SK-N-SH (cell line): ENCODE results near the gene TM9SF4. TPM values are rescaled to one million over a fixed set of nuclear protein-coding genes. Genes with fewer than 3 reads are reported as not detected.

Experiments
- CTCF ChIA-PET: fragments of 300-600, 350-600 bp; formaldehyde crosslinking; extraction: SDS; loops from one replicate; lab custom pipeline; 2021; lab: Yijun Ruan, JAX
- POLR2A ChIA-PET: fragments of 350-600 bp; sonication (Branson Sonifier 250); formaldehyde crosslinking; extraction: SDS; loops from one replicate; lab custom pipeline; 2020; ENCODE audit warnings: antibody characterized with exemption, inconsistent platforms; lab: Yijun Ruan, JAX
- DNase-seq: peaks from one replicate; pipeline ENCODE4 v3.0.0; 2012
- H2AFZ ChIP-seq: fragments of 200-600 bp; sonication (generic); 2 replicates; pipeline ENCODE4 v1.8.1; 2016; ENCODE audit warnings: antibody characterized with exemption, mild to moderate bottlenecking, low read depth
- H3F3A ChIP-seq: fragments of 200-600 bp; sonication (generic); replicated peaks from 2 replicates; pipeline ENCODE3; 2016; ENCODE audit warnings: antibody characterized with exemption, mild to moderate bottlenecking; ENCODE audit not compliant: insufficient read depth
- H3K27ac ChIP-seq, 2 experiments: fragments of 200-500 bp in 1 of 2; fragments of 200-600 bp in 1 of 2; sonication (Bioruptor generic) in 1 of 2; sonication (generic), shearing (Covaris generic) in 1 of 2; 2 replicates each; pipeline versions ENCODE4 v1.5.1 to v1.6.1; 2014 to 2016; ENCODE audit warnings: low read depth in 2 of 2, inconsistent platforms in 1 of 2, low read length in 1 of 2, mild to moderate bottlenecking in 1 of 2, mixed read lengths in 1 of 2
- H3K27me3 ChIP-seq: fragments of 200-600 bp; sonication (generic), shearing (Covaris generic); 2 replicates; pipeline ENCODE4 v1.6.1; 2016; ENCODE audit warnings: mixed run types; ENCODE audit not compliant: insufficient read depth
- H3K36me3 ChIP-seq, 2 experiments: fragments of 200-500 bp in 1 of 2; fragments of 200-600 bp in 1 of 2; sonication (Bioruptor generic) in 1 of 2; sonication (generic) in 1 of 2; replicated peaks in 1 of 2; 2 replicates each; pipeline versions ENCODE3 to v1.5.1; 2014 to 2016; ENCODE audit warnings: low read length in 1 of 2, mild to moderate bottlenecking in 1 of 2; ENCODE audit not compliant: insufficient read depth in 2 of 2, control insufficient read depth in 1 of 2
- H3K4me1 ChIP-seq, 2 experiments: fragments of 200-500 bp in 1 of 2; fragments of 200-600 bp in 1 of 2; sonication (Bioruptor generic) in 1 of 2; sonication (generic), shearing (Covaris generic) in 1 of 2; 2 replicates each; pipeline versions ENCODE4 v1.5.1 to v1.6.1; 2014 to 2016; ENCODE audit warnings: low read depth in 1 of 2, low read length in 1 of 2, mixed run types in 1 of 2; ENCODE audit not compliant: insufficient read depth in 2 of 2, control insufficient read depth in 1 of 2
- H3K4me2 ChIP-seq: fragments of 200-600 bp; sonication (generic), shearing (Covaris generic); 2 replicates; pipeline ENCODE4 v1.6.1; 2017; ENCODE audit warnings: mixed run types
- H3K4me3 ChIP-seq, 2 experiments: fragments of 200-500 bp in 1 of 2; fragments of 200-600 bp in 1 of 2; sonication (Bioruptor generic) in 1 of 2; sonication (generic), shearing (Covaris generic) in 1 of 2; 2 replicates each; pipeline versions ENCODE4 v1.5.1 to v1.8.1; 2014 to 2016; ENCODE audit warnings: low read depth in 2 of 2, inconsistent platforms in 1 of 2, low read length in 1 of 2, mild to moderate bottlenecking in 1 of 2, mixed read lengths in 1 of 2, moderate library complexity in 1 of 2
- H3K79me2 ChIP-seq: fragments of 200-600 bp; sonication (generic); 2 replicates; pipeline ENCODE4 v1.8.1; 2017; ENCODE audit warnings: mild to moderate bottlenecking; ENCODE audit not compliant: insufficient read depth
- H3K9ac ChIP-seq: fragments of 200-600 bp; sonication (generic); 2 replicates; pipeline ENCODE4 v1.6.1; 2017; ENCODE audit warnings: mixed run types
- H3K9me2 ChIP-seq: fragments of 200-600 bp; sonication (generic); 2 replicates; pipeline ENCODE4 v1.6.1; 2017; ENCODE audit warnings: mixed run types
- H3K9me3 ChIP-seq: fragments of 200-600 bp; sonication (generic); 2 replicates; pipeline ENCODE4 v1.6.1; 2017; ENCODE audit warnings: mixed run types, mild to moderate bottlenecking, moderate library complexity
- H4K20me1 ChIP-seq: fragments of 200-600 bp; sonication (generic); 2 replicates; pipeline ENCODE4 v1.6.1; 2017; ENCODE audit warnings: mild to moderate bottlenecking, mixed run types; ENCODE audit not compliant: insufficient read depth
- ELF1 ChIP-seq: IDR thresholded peaks from 2 replicates; pipeline ENCODE4 v1.4.0; 2012
- FOSL2 ChIP-seq: IDR thresholded peaks from 2 replicates; pipeline ENCODE4 v1.4.0; 2012; ENCODE audit warnings: low read depth, mild to moderate bottlenecking, moderate library complexity, borderline replicate concordance
- MEF2A ChIP-seq: IDR thresholded peaks from 2 replicates; pipeline ENCODE4 v1.4.0; 2012; ENCODE audit warnings: low read depth, borderline replicate concordance
- NFIC ChIP-seq: IDR thresholded peaks from 2 replicates; pipeline ENCODE4 v1.4.0; 2012; ENCODE audit warnings: borderline replicate concordance
- RCOR1 ChIP-seq: fragments of 150-350 bp; IDR thresholded peaks from 2 replicates; pipeline ENCODE4 v1.6.1; 2017; ENCODE audit warnings: antibody characterized with exemption, low read length
- TAF1 ChIP-seq: IDR thresholded peaks from 2 replicates; pipeline ENCODE4 v1.6.1; 2012; ENCODE audit warnings: low read depth, mild to moderate bottlenecking, low read length, moderate library complexity, borderline replicate concordance
- TCF12 ChIP-seq: IDR thresholded peaks from 2 replicates; pipeline ENCODE4 v1.4.0; 2012
- USF1 ChIP-seq: IDR thresholded peaks from 2 replicates; pipeline ENCODE4 v1.4.0; 2012; ENCODE audit warnings: low read depth, borderline replicate concordance
- YY1 ChIP-seq: IDR thresholded peaks from 2 replicates; pipeline ENCODE4 v1.4.0; 2012; ENCODE audit warnings: low read depth, mild to moderate bottlenecking
- WGBS: methylation state at CpG from one replicate; pipeline ENCODE4 v1.1.6; 2017; ENCODE audit warnings: low lambda C conversion rate; 5-methylcytosine and 5-hydroxymethylcytosine counted together
- polyA plus RNA-seq, 3 experiments: library from polyadenylated mRNA; depleted of rRNA; stranded (reverse); fragments of >200 nt; gene quantifications; 2 replicates each; pipeline ENCODE4 v1.2.3, GENCODE V29; 2012
- TF ChIP-seq, protein P1 (sequence below): fragments of 200-600 bp; sonication (generic); IDR thresholded peaks from 2 replicates; pipeline ENCODE4 v1.6.1; 2017; ENCODE audit warnings: antibody characterized with exemption, mild to moderate bottlenecking, moderate library complexity

TM9SF4 gene
- polyA plus RNA-seq, 1 of the 3 experiments (the other 2 are of a cell fraction) = 61.0 TPM

DNA sequence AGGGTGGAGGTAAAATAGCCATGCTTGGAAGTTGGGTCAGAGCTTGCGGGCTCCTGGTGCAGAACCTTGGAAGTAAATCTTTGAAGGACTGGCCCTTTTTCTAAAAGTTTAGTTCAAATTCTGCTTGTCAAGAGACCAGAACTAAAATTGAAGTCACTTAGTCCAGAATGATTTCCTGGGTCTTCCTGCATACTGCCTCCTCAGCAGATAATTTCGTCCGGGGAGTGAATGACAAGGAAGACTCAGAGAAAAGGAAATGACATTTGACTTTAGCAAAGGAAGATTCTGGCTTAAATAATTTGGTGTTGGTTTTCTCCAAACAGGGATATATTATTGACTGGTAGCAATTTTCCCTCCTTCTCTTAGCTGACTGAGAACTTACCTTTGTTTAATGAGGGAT, 1.2 kb downstream of the TM9SF4 start (continued):
- TF ChIP-seq MEF2A = no peak
- TF ChIP-seq ELF1 = no peak
- TF ChIP-seq YY1 = no peak

DNA sequence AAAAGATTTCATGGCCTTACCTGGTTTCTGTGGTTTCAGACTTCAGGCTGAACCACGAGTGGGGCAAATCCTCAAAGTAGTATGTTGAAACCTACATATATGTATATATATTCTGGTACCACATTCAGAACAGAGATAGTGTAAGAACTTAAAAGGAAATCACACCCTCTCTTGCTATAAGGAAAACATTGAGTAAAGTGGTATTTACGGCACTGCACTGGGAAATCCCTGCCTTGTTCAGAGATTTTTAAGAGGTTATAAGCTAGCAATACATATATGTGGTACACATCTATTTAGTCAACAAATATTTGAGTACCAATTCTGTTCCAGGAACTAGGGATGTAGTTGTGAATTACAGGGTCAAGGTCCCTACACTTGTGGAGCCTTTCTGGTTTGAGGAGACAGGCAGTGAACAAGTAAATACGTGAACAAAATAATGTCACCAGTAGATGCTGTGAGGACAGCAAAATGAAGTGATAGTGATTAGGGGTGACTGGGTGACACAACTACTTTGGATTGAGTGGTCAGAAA, 1.7 kb downstream of the TM9SF4 start:
- Histone ChIP-seq H3F3A (no peaks in the 10 kb centered on the region), H2AFZ (no peak overlapping the region), H3K4me1 (peaks cover 5 to 22% of the 10 kb centered on the region in 2 experiments; a peak in 3 of 4 replicates), H4K20me1 (peaks cover 46% of the 10 kb centered on the region), H3K79me2 (peaks cover 66% of the 10 kb centered on the region), H3K27ac (no peak overlapping the region), H3K9ac (no peak overlapping the region), H3K4me3 (no peak overlapping the region; a peak in 1 of 4 replicates), H3K36me3 (peaks cover 0 to 3% of the 10 kb centered on the region in 2 experiments), H3K27me3 (no peaks in the 10 kb centered on the region), H3K9me3 (no peaks in the 10 kb centered on the region), H3K9me2 (no peaks in the 10 kb centered on the region), H3K4me2 (peak overlapping the region; percentile 91)
- no peak for DNase-seq
- 91% methylated on average over 3 of the region's 3 CpGs for WGBS
- ChIA-PET POLR2A (interaction anchor here (0.6 kb wide), 1 partner anchor 49 kb away, joined by 3 read pairs; no protein-coding TSS in a partner anchor), CTCF (interaction anchor here (1.5 kb wide), 1 partner anchor 19 kb away, joined by 3 read pairs; no protein-coding TSS in a partner anchor)
- TF ChIP-seq RCOR1 (no peak), TAF1 (no peak), NFIC (no peak)

DNA sequence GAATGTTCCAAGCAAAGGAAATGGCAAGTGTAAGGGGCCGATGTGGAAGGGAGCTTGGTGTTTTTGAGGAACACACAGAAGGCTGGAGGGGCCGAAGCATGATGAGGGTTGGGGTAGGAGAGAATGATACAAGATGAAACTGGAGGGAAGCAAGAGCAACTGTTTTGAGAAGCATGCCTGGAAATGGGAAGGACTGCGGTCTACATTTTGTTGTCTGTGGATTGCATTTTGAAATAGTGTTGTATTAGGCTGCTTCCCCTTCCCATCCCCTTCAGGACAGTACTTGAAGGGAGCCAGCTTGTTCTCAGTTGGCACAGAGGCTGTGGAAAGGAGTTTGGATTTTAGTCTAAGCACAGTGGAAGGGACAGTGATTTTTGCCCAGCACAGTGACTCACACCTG, 2.2 kb downstream of the TM9SF4 start:
- peaks cover 51% of the 10 kb centered on the region for H4K20me1 ChIP-seq
- H3K9ac ChIP-seq = no peak overlapping the region
- no peak overlapping the region for H3K27ac ChIP-seq
- TF ChIP-seq FOSL2 (no peak), RCOR1 (no peak), TCF12 (no peak), USF1 (no peak)
- TF ChIP-seq, protein P1, sequence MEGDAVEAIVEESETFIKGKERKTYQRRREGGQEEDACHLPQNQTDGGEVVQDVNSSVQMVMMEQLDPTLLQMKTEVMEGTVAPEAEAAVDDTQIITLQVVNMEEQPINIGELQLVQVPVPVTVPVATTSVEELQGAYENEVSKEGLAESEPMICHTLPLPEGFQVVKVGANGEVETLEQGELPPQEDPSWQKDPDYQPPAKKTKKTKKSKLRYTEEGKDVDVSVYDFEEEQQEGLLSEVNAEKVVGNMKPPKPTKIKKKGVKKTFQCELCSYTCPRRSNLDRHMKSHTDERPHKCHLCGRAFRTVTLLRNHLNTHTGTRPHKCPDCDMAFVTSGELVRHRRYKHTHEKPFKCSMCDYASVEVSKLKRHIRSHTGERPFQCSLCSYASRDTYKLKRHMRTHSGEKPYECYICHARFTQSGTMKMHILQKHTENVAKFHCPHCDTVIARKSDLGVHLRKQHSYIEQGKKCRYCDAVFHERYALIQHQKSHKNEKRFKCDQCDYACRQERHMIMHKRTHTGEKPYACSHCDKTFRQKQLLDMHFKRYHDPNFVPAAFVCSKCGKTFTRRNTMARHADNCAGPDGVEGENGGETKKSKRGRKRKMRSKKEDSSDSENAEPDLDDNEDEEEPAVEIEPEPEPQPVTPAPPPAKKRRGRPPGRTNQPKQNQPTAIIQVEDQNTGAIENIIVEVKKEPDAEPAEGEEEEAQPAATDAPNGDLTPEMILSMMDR = no peak
- TF ChIP-seq, all 33 proteins: peak for 0
- Histone ChIP-seq H3K4me1 (peaks cover 5 to 24% of the 10 kb centered on the region in 2 experiments; a peak in 3 of 4 replicates), H2AFZ (no peak overlapping the region), H3K4me2 (no peak overlapping the region), H3K79me2 (peaks cover 72% of the 10 kb centered on the region), H3K9me3 (no peaks in the 10 kb centered on the region), H3F3A (no peaks in the 10 kb centered on the region), H3K9me2 (no peaks in the 10 kb centered on the region), H3K4me3 (no peak overlapping the region), H3K27me3 (no peaks in the 10 kb centered on the region), H3K36me3 (peaks cover 0 to 3% of the 10 kb centered on the region in 2 experiments)
- ChIA-PET CTCF (interaction anchor here (1.5 kb wide), 1 partner anchor 19 kb away, joined by 3 read pairs; no protein-coding TSS in a partner anchor), POLR2A (no interaction called here)
- 89% methylated on average over 2 of the region's 3 CpGs for WGBS
- no peak for DNase-seq
